ENCODE measurements around the gene CHRDL2. TPM values are rescaled to one million over a fixed set of nuclear protein-coding genes. Genes with fewer than 3 reads are reported as not detected.

The CHRDL2 gene
- total RNA-seq, 4 donors from 2014 or later = 2.2 to 20.9 (median 4.0) TPM

GRCh38 chr11:74746868-74747267, 15.6 kb upstream of the CHRDL2 start:
- no peaks in the 10 kb centered on the region for H3K9me3 ChIP-seq
- H3K36me3 ChIP-seq = no peaks in the 10 kb centered on the region
- H3K27ac ChIP-seq = peak overlapping the region in 1 of 4 donors; percentile 99
- H3K4me3 ChIP-seq = no peak overlapping the region
- DNase-seq = no peak
- WGBS, 2 donors (ENCODE audit: low coverage in 1 of 2) = 98 to 100% methylated on average over 3 of the region's 3 CpGs
- H3K4me1 ChIP-seq = peaks cover 10 to 31% (median 15%) of the 10 kb centered on the region in 4 donors
- in situ Hi-C loops (cut with MboI; ENCODE audit: low pct_ligation_motif_present in 1 of 4, low pct_unique_long_range_greater_than_20kb in 1 of 4, low sequenced_read_pairs in 3 of 4) = loop anchor here in 3 of 4 donors (25.0 kb wide), 2 partner anchors 135 to 285 kb away; partner anchors contain the start of gene KCNE3 (in 3 of the 3)
- TF ChIP-seq CTCF (IDR thresholded peaks at IDR 0.05) (no peak), EP300 (IDR thresholded peaks at IDR 0.05; ENCODE audit: low read depth) (no peak), POLR2AphosphoS5 (IDR thresholded peaks at IDR 0.05) (no peak), POLR2A (IDR thresholded peaks at IDR 0.05) (no peak)
- no peaks in the 10 kb centered on the region for H3K27me3 ChIP-seq
- intact Hi-C loops (cut with DNase I; ENCODE audit: low total_unique reads) = no loop called here

GRCh38 chr11:74744277-74744676, 13.1 kb upstream of the CHRDL2 start:
- in situ Hi-C loops (cut with MboI; ENCODE audit: low pct_ligation_motif_present in 1 of 4, low pct_unique_long_range_greater_than_20kb in 1 of 4, low sequenced_read_pairs in 3 of 4) (loop anchor here in 3 of 4 donors (25.0 kb wide), 2 partner anchors 132 to 282 kb away; partner anchors contain the start of gene KCNE3 (in 3 of the 3)), intact Hi-C loops (cut with DNase I; ENCODE audit: low total_unique reads) (no loop called here)

GRCh38 chr11:74743640-74744039, 12.4 kb upstream of the CHRDL2 start:
- in situ Hi-C loops (cut with MboI; ENCODE audit: low pct_ligation_motif_present in 1 of 4, low pct_unique_long_range_greater_than_20kb in 1 of 4, low sequenced_read_pairs in 3 of 4) (loop anchor here in 3 of 4 donors (25.0 kb wide), 2 partner anchors 131 to 281 kb away; partner anchors contain the start of gene KCNE3 (in 3 of the 3)), intact Hi-C loops (cut with DNase I; ENCODE audit: low total_unique reads) (no loop called here)

More at GRCh38 chr11:74744277-74744676, 13.1 kb upstream of the CHRDL2 start:
- Histone ChIP-seq H3K27me3 (no peaks in the 10 kb centered on the region), H3K36me3 (no peaks in the 10 kb centered on the region), H3K27ac (no peak overlapping the region), H3K9me3 (no peaks in the 10 kb centered on the region), H3K4me3 (no peak overlapping the region), H3K4me1 (peaks cover 4 to 6% (median 6%) of the 10 kb centered on the region in 4 donors)
- WGBS, 2 donors (ENCODE audit: low coverage in 1 of 2) = 56 to 66% methylated on average over 4 of the region's 4 CpGs
- no peak for DNase-seq
- TF ChIP-seq EP300 (IDR thresholded peaks at IDR 0.05; ENCODE audit: low read depth) (no peak), CTCF (IDR thresholded peaks at IDR 0.05) (no peak), POLR2A (IDR thresholded peaks at IDR 0.05) (no peak), POLR2AphosphoS5 (IDR thresholded peaks at IDR 0.05) (no peak)

GRCh38 chr11:74742070-74742469, 10.8 kb upstream of the CHRDL2 start:
- Histone ChIP-seq H3K4me3 (no peak overlapping the region), H3K27me3 (peaks cover 4% of the 10 kb centered on the region), H3K9me3 (no peaks in the 10 kb centered on the region), H3K36me3 (no peaks in the 10 kb centered on the region), H3K4me1 (no peaks in the 10 kb centered on the region), H3K27ac (no peak overlapping the region)
- no peak for TF ChIP-seq CTCF (IDR thresholded peaks at IDR 0.05)
- TF ChIP-seq EP300 (IDR thresholded peaks at IDR 0.05; ENCODE audit: low read depth) = no peak
- TF ChIP-seq POLR2AphosphoS5 (IDR thresholded peaks at IDR 0.05) = no peak
- TF ChIP-seq POLR2A (IDR thresholded peaks at IDR 0.05) = no peak
- intact Hi-C loops (cut with DNase I; ENCODE audit: low total_unique reads) = no loop called here
- no peak for DNase-seq
- WGBS, 2 donors (ENCODE audit: low coverage in 1 of 2) = 77% methylated on average over 2 to 4 of the region's 4 CpGs
- in situ Hi-C loops (cut with MboI; ENCODE audit: low pct_ligation_motif_present in 1 of 4, low pct_unique_long_range_greater_than_20kb in 1 of 4, low sequenced_read_pairs in 3 of 4) = loop anchor here in 3 of 4 donors (25.0 kb wide), 2 partner anchors 130 to 280 kb away; partner anchors contain the start of gene KCNE3 (in 3 of the 3)

More at GRCh38 chr11:74743640-74744039, 12.4 kb upstream of the CHRDL2 start:
- H3K4me1 ChIP-seq = peaks cover 4 to 6% (median 6%) of the 10 kb centered on the region in 4 donors
- H3K9me3 ChIP-seq = no peaks in the 10 kb centered on the region
- DNase-seq = no peak
- no peak for TF ChIP-seq EP300 (IDR thresholded peaks at IDR 0.05; ENCODE audit: low read depth)
- no peak for TF ChIP-seq CTCF (IDR thresholded peaks at IDR 0.05)
- TF ChIP-seq POLR2A (IDR thresholded peaks at IDR 0.05) = no peak
- no peak for TF ChIP-seq POLR2AphosphoS5 (IDR thresholded peaks at IDR 0.05)
- no peaks in the 10 kb centered on the region for H3K36me3 ChIP-seq
- no peak overlapping the region for H3K4me3 ChIP-seq
- no peak overlapping the region for H3K27ac ChIP-seq
- H3K27me3 ChIP-seq = no peaks in the 10 kb centered on the region
